NCI-H1436 treated with DMSO at 0.1 percent for 48 hours (cell line): ENCODE measurements around the gene RWDD4.

Experiments used
- DNase-seq: peaks from one replicate; lab custom pipeline; 2025; lab: John Stamatoyannopoulos, UW

RWDD4 gene

DNA sequence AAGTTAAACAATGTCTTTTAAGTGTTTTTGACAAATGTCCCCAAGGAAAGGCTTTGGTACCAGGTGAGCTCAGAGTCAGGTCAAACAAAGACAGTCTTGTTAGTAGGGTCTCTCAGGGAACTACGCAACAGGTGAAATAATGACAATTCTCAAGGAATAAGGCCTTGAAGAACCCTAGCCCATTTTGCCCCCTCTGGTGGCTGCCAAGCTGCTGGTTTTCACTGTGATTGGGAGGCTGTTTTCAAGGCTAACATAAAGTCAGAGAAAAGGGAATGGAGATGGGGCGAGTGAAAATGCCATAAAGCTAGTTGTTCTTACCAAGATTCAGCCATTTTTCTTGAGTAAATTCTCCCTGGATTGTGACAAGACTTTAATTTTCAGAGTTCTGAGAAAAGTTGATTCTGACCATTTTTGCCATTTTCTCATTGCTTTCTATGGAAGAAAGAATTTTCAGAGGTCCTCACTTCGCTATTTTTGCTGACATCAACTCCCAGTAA is 58.7 kb downstream of the RWDD4 start:
- no peak for DNase-seq

DNA sequence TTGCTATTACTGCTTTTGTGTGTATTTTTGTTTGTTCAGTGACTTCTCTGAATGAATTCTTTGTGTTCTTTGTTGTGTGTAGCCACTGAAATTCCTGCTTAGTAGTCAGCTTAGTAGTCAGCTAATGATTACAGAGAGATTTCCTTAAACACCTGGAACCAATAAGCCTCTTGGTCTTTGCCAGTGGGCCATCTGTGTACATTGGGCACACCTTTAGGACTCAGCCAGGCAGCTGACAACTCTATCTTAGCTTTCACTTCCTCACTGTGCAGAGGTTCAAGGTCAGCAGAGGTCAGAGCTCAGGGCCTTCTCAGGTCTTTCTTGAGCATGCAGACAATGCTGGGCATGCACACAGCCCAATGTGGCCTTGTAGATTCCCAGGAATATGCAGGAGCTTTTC is 59.3 kb downstream of the RWDD4 start:
- no peak for DNase-seq

DNA sequence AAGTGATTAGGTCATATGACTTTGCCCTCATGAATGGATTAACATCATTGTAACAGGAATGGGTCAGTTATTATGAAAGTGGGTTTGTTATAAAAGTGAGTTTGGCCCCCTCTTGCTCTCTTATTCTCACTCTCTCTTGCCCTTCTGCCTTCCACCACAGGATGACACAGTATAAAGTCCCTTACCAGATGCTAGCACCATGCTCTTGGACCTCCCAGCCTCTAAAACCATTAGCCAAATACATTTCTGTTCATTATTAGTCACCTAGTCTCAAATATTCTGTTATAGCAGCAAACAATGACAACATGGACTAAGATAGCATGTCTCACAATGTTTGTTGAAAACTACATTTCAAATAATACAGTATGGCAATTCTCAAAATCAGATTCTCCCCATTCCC is 59.7 kb downstream of the RWDD4 start:
- no peak for DNase-seq

DNA sequence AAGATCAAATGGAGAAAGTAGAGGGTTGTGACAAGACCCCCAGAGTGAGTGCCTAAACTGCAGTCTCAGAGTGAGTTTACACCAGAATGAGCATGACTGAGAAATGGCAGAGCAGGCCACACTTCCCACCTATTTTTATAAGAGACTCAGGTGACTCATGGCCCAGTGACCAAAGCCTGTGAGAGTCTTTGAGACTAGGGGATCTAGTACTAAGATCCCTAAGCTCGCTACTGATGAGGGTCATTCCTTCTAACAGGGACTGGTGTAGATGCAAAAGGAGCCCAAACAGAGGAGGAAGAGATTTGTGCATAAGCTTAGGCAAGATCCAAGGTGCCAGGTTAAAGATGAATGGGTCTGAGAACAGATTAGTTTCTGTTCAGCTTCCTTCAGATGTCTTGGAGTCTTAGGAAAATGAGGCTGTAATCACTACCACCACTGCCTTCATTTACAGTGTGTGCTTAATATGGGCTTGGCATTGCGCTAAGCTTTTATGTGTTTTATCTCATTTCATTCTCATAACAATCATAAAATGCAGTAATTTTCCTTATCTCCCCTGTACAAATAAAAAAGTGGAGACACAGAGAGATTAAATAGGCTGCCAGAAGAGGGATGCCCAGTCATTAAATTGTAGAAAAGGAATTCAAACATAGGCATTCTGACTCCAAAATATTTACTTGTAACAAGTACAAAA is 62.8 kb downstream of the RWDD4 start:
- no peak for DNase-seq

DNA sequence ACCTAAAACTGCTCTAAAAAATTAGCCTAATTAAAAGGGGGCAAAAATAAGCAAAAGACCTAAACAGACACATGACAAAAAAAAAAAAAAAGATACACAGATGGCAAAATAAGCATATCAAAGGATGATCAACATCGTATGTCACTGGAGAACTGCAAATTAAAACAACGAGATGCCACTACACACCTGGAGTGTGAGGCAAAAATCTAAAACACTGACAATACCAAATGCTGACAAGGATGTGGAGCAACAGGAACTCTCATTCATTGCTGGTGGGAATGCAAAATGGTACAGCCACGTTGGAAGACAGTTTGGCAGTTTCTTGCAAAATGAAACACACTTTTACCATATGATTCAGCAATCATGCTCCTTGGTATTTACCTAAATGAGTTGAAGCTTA is 64.2 kb downstream of the RWDD4 start:
- no peak for DNase-seq

DNA sequence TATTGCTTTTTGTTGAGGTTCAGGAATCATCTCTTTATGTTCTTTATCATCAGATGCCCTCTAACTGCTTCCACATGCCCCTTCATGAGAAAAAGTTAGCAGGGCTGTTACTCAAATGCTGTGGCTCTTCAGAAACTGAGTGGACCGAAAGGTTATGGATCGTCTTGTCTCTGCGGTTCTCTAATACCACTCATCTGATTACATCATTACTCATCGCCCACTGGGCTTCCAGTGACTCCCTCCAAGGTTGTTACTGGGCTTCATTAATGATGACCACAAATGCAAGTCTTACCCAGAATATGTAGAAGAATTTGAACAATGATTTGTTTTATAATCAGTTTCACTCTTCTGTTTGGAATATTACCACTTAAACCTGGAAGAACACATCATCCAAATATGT is 67.7 kb downstream of the RWDD4 start:
- DNase-seq = no peak
